GM12892 (cell line): ENCODE results near the gene AVL9. TPM values are rescaled to one million over a fixed set of nuclear protein-coding genes. Genes with fewer than 3 reads are reported as not detected.
A peak's percentile ranks its signal among the peaks of the same experiment; 100 is the strongest.
"Not testable (repeated sequence)": the region's sequence is repeated elsewhere in the genome, so short reads cannot be mapped to it uniquely, and the experiment has no call there.

ENCODE experiments used
- DNase-seq: peaks from one replicate; pipeline ENCODE4 v3.0.0; 2011; ENCODE audit not compliant: insufficient read length
- FAIRE-seq: peaks from 2 replicates; lab custom pipeline; 2011; peaks lifted over from hg19 to GRCh38; lab: Jason Lieb, UNC
- POLR2A ChIP-seq: IDR thresholded peaks from 2 replicates; pipeline ENCODE4 v1.6.1; 2011; ENCODE audit warnings: low read depth, low read length, control low read depth
- POLR2AphosphoS5 ChIP-seq: IDR thresholded peaks from 2 replicates; pipeline ENCODE4 v1.6.1; 2011; ENCODE audit warnings: low read depth, low read length, control low read depth
- TAF1 ChIP-seq: IDR thresholded peaks from 2 replicates; pipeline ENCODE4 v1.6.1; 2011; ENCODE audit warnings: low read depth, mild to moderate bottlenecking, control low read depth, low read length, borderline replicate concordance
- polyA plus RNA-seq: library from polyadenylated mRNA; unstranded; fragments of >200 nt; gene quantifications from one replicate; pipeline ENCODE4 v1.2.1, GENCODE V29; 2012; ENCODE audit warnings: missing spikeins, inconsistent platforms; ENCODE audit not compliant: missing spikeins

Gene AVL9
- 16.9 TPM for polyA plus RNA-seq

GRCh38 chr7:32495298-32496051 lies at the start of gene AVL9:
Gene AVL9, plus strand, starts transcription at chr7:32495489. Its CDS starts 221 bp downstream, at chr7:32495710.
- peak; percentile 93 for TF ChIP-seq POLR2AphosphoS5
- peak; percentile 97 for TF ChIP-seq POLR2A
- TF ChIP-seq TAF1, result no peak
- FAIRE-seq (peak; percentile 97), DNase-seq (peak; percentile 82)

- TF ChIP-seq TAF1, result no peak
- no peak for TF ChIP-seq POLR2A
- TF ChIP-seq POLR2AphosphoS5, result no peak
- DNase-seq (no peak), FAIRE-seq (no peak)
Measured at GRCh38 chr7:32447218-32447617, 48.1 kb upstream of the AVL9 start.

DNA sequence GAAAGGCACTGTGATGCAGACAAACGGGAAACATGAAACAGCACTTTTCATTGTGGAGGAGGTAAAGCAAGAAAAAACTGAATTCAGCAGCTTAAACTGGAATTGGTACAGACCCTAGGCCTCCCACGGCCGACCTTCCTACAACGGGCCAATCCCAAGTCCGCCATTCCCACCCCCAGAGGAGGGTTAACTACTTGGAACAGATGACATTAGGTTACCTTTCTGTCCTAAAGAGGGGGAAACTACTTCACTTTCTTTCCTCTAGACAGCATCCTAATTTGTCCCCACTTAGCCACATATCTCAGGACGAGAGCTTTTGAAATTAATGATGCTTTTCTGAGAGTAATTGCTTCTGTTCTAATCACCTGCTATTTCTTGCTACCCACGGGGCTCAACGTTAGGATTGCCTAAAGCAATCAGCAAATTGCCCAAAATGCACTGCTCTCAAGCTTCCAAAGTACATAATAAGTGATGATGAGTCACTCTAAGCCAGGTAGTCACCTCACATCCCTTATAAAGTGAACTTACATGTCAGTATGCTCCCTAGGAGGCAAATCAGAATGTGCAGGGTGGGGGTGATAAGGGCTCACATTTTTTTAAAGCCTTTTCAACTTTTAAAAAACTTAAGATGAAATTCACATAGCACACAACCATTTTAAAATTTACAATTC lies 41.8 kb upstream of the AVL9 start:
- DNase-seq (no peak), FAIRE-seq (no peak)
- TF ChIP-seq TAF1, result no peak
- no peak for TF ChIP-seq POLR2AphosphoS5
- TF ChIP-seq POLR2A, result no peak

DNA sequence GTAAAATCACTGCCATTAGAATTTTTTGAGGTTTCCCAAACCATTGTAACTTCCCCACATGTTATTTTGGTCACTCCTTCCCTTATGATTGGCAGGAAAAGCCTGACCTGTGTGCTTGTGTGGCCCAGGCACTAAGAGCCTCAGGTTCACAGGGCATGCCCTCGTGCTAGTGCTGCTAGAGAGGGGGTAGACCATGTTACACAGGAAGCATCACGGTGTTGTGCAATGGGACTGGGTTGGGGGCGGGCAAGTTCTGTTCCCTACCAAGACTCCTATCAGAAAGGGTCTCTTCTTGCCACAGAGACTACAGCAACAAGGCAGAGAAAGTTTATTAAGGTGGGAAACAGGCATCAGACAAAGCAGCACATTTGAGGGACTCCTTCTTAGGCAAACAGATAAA lies 37.3 kb upstream of the AVL9 start:
- DNase-seq (no peak), FAIRE-seq (no peak)
- TF ChIP-seq POLR2AphosphoS5 (no peak), TAF1 (no peak), POLR2A (no peak)

GRCh38 chr7:32459788-32460187 lies 35.5 kb upstream of the AVL9 start:
- TF ChIP-seq TAF1, result no peak
- no peak for TF ChIP-seq POLR2AphosphoS5
- DNase-seq (no peak), FAIRE-seq (no peak)

DNA sequence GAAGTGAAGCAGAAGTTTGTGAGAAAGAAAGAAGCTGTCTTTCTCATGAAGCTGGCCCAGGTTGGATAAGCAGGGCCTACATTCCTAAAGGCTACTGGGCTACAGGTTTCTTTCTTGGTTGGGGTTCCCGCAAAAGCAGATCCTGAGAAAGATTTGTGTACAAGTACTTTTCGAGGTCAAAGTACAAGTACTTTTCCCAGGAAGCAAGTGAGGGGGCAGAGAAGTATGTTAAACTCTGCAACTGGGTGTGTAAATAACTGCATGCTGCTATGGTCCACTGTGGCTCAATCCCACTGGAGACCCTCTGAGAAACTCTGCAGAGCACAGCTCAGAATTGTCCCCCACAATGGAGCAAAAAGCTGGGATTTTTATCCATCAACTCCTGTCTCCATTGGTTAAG lies 33.8 kb upstream of the AVL9 start:
- FAIRE-seq, result no peak
- DNase-seq, result no peak
- TF ChIP-seq POLR2AphosphoS5, result no peak
- TF ChIP-seq POLR2A, result no peak
- TF ChIP-seq TAF1, result no peak

GRCh38 chr7:32462451-32462850 lies 32.8 kb upstream of the AVL9 start:
- TF ChIP-seq POLR2AphosphoS5 (no peak), POLR2A (no peak), TAF1 (no peak)
- DNase-seq, result no peak
- no peak for FAIRE-seq

GRCh38 chr7:32462977-32463376 lies 32.3 kb upstream of the AVL9 start:
- DNase-seq (no peak), FAIRE-seq (no peak)
- no peak for TF ChIP-seq POLR2AphosphoS5
- no peak for TF ChIP-seq POLR2A
- TF ChIP-seq TAF1, result no peak

DNA sequence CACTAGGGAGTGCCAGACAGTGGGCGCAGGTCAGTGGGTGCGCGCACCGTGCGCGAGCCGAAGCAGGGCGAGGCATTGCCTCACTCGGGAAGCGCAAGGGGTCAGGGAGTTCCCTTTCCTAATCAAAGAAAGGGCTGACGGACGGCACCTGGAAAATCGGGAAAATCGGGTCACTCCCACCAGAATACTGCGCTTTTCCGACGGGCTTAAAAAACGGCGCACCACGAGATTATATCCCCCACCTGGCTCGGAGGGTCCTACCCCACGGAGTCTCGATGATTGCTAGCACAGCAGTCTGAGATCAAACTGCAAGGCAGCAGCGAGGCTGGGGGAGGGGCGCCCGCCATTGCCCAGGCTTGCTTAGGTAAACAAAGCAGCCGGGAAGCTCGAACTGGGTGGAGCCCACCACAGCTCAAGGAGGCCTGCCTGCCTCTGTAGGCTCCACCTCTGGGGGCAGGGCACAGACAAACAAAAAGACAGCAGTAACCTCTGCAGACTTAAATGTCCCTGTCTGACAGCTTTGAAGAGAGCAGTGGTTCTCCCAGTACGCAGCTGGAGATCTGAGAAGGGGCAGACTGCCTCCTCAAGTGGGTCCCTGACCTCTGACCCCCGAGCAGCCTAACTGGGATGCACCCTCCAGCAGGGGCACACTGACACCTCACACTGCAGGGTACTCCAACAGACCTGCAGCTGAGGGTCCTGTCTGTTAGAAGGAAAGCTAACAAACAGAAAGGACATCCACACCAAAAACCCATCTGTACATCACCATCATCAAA lies 30.5 kb upstream of the AVL9 start:
- not testable (repeated sequence) for DNase-seq, FAIRE-seq

DNA sequence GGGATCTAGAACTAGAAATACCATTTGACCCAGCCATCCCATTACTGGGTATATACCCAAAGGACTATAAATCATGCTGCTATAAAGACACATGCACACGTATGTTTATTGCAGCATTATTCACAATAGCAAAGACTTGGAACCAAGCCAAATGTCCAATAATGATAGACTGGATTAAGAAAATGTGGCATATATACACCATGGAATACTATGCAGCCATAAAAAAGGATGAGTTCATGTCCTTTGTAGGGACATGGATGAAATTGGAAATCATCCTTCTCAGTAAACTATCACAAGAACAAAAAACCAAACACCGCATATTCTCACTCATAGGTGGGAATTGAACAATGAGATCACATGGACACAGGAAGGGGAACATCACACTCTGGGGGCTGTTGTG lies 25.3 kb upstream of the AVL9 start:
- not testable (repeated sequence) for FAIRE-seq, DNase-seq

DNA sequence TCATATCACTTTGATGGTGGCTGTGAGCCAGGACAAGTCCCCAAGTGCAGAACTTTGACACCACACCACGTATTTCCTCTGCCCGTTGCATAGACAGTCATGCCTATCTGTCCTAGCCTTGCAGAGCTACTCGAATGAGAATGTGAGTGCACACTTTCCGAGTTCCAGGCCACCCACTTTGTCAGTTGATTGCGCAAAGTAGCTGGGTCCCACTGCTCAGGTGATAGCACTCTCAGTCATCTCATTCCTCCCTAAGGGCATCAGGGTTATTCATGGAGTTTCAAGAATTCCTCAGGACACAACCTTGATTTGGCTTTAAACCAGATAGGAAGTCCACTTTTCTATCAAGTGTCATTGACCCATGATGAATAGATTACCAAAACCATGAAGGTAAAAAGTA lies 24.4 kb upstream of the AVL9 start:
- TF ChIP-seq TAF1 (no peak), POLR2AphosphoS5 (no peak), POLR2A (no peak)
- DNase-seq (no peak), FAIRE-seq (no peak)

- DNase-seq (no peak), FAIRE-seq (no peak)
- no peak for TF ChIP-seq POLR2A
- TF ChIP-seq POLR2AphosphoS5, result no peak
Measured at GRCh38 chr7:32472015-32472414, 23.3 kb upstream of the AVL9 start.

DNA sequence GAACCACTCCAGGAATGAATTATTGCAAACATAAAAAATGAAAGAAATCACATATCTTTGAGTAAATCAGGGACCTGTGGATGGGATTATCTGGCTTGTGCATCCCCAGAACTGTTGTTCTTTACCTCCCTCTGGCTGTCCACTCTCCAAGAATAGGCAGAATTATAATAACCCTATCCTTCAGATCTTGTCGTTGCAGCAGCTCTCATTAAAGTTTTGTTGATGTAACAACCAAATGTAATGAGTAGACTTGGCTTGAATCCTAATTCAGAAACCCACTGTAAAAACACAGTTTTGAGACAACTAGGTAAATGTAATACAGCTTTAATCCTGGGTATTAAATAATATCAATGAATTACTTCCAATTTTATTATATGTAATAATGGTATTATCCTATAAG lies 21.3 kb upstream of the AVL9 start:
- TF ChIP-seq POLR2AphosphoS5 (no peak), POLR2A (no peak), TAF1 (no peak)
- FAIRE-seq (no peak), DNase-seq (no peak)
